ENCODE data around the gene CDKAL1.

- TF ChIP-seq CTCF (IDR thresholded peaks at IDR 0.05), result no peak
- TF ChIP-seq EZH2 (IDR thresholded peaks at IDR 0.05), result no peak
Observed at GRCh38 chr6:21091411-21091810, 557.2 kb downstream of the CDKAL1 start.

Measured in neural progenitor cell (in vitro differentiated cells).